GM12878 (cell line): ENCODE results near the gene ALDH1A2. TPM values are rescaled to one million over a fixed set of nuclear protein-coding genes. Genes with fewer than 3 reads are reported as not detected.

Experiments used
- ATAC-seq: fragments of 200-7000 bp; cut with Tn5 transposase; 3 replicates; pipeline ENCODE4 v1.9.1; 2020; ENCODE audit warnings: mild to moderate bottlenecking, moderate library complexity
- BruUV-seq: library from RNA; stranded (reverse); fragments of 400-500 nt; replicated peaks from 2 replicates; lab custom pipeline; 2021; lab: Mats Ljungman, UMichigan
- CTCF ChIA-PET: fragments of 300-600 bp; sonication (Branson Sonifier 250); formaldehyde crosslinking; extraction: SDS; loops from one replicate; lab custom pipeline; 2021; ENCODE audit warnings: inconsistent platforms; lab: Yijun Ruan, JAX
- POLR2A ChIA-PET: fragments of 350-600 bp; formaldehyde crosslinking; extraction: SDS; loops from one replicate; lab custom pipeline; 2021; ENCODE audit warnings: inconsistent platforms; lab: Charles Lee
- RAD21 ChIA-PET: fragments of 300-600 bp; sonication (Branson Sonifier 250); formaldehyde crosslinking; loops from one replicate; lab custom pipeline; 2023; ENCODE audit warnings: antibody characterized with exemption; ENCODE audit not compliant: unreplicated experiment; lab: Charles Lee
- SMC1A ChIA-PET: fragments of 300-600 bp; sonication (Branson Sonifier 250); formaldehyde crosslinking; loops from one replicate; lab custom pipeline; 2023; ENCODE audit not compliant: unreplicated experiment, uncharacterized antibody; lab: Charles Lee
- DNase-seq: peaks from one replicate; pipeline ENCODE4 v3.0.0-alpha.2; 2011; ENCODE audit warnings: low read depth, low spot score
- FAIRE-seq: peaks from 3 replicates; lab custom pipeline; 2011; peaks lifted over from hg19 to GRCh38; lab: Jason Lieb, UNC
- H2AFZ ChIP-seq: 2 replicates; pipeline ENCODE4 v1.6.0; 2011; ENCODE audit warnings: low read depth, low read length, control low read depth; ENCODE audit not compliant: control insufficient read depth
- H3K27ac ChIP-seq: 2 replicates; pipeline ENCODE4 v1.5.1; 2011; ENCODE audit warnings: control low read depth; ENCODE audit not compliant: control insufficient read depth, insufficient read depth
- H3K27me3 ChIP-seq, 2 experiments: replicated peaks in 1 of 2; 2 replicates each; pipeline versions ENCODE4 v1.6.0 to v1.6.1; 2011; ENCODE audit warnings: low read length in 1 of 2; ENCODE audit not compliant: control insufficient read depth in 2 of 2, insufficient read depth in 2 of 2
- H3K36me3 ChIP-seq, 2 experiments: 2 replicates each; pipeline ENCODE4 v1.5.1; 2011; ENCODE audit warnings: low read length in 1 of 2; ENCODE audit not compliant: control insufficient read depth in 2 of 2, insufficient read depth in 2 of 2
- H3K4me1 ChIP-seq: 2 replicates; pipeline ENCODE4 v1.6.1; 2011; ENCODE audit warnings: mild to moderate bottlenecking, low read length, moderate library complexity, mixed read lengths; ENCODE audit not compliant: control insufficient read depth, insufficient read depth
- H3K4me2 ChIP-seq: 2 replicates; pipeline ENCODE4 v1.6.0; 2011; ENCODE audit warnings: control low read depth; ENCODE audit not compliant: control insufficient read depth, insufficient read depth
- H3K4me3 ChIP-seq: fragments of 200-600 bp; sonication (generic); 2 replicates; pipeline ENCODE4 v1.5.1; 2016
- H3K79me2 ChIP-seq: 2 replicates; pipeline ENCODE4 v1.6.0; 2011; ENCODE audit warnings: low read length; ENCODE audit not compliant: control insufficient read depth, insufficient read depth
- H3K9ac ChIP-seq: 2 replicates; pipeline ENCODE4 v1.8.0; 2011; ENCODE audit warnings: low read length, control low read depth, mixed read lengths; ENCODE audit not compliant: control insufficient read depth, insufficient read depth
- H3K9me3 ChIP-seq: replicated peaks from 3 replicates; pipeline ENCODE4 v1.5.1; 2011; ENCODE audit warnings: mild to moderate bottlenecking, low read length; ENCODE audit not compliant: control insufficient read depth, insufficient read depth
- H4K20me1 ChIP-seq: 2 replicates; pipeline ENCODE4 v1.6.0; 2011; ENCODE audit not compliant: control insufficient read depth, insufficient read depth
- DPF2 ChIP-seq: fragments of 450-650 bp; IDR thresholded peaks from 2 replicates; pipeline ENCODE4 v1.6.1; 2017; ENCODE audit warnings: mild to moderate bottlenecking
- EP300 ChIP-seq, 2 experiments: fragments of 150-350 bp in 1 of 2; IDR thresholded peaks; 2 replicates each; pipeline ENCODE4 v1.6.1; 2011 to 2012; ENCODE audit warnings: low read depth in 2 of 2, low read length in 2 of 2, borderline replicate concordance in 1 of 2, improper control_type of control experiment in 1 of 2, inconsistent platforms in 1 of 2; ENCODE audit not compliant: control insufficient read depth in 1 of 2
- FOS ChIP-seq: IDR thresholded peaks from 3 replicates; pipeline ENCODE4 v1.6.1; 2011; ENCODE audit warnings: borderline replicate concordance; ENCODE audit not compliant: insufficient read length; ENCODE audit errors: extremely low read depth
- NFXL1 ChIP-seq: fragments of 450-650 bp; IDR thresholded peaks from 2 replicates; pipeline ENCODE4 v1.6.1; 2017; ENCODE audit warnings: antibody characterized with exemption, mild to moderate bottlenecking, borderline replicate concordance
- SMARCA5 ChIP-seq: fragments of 450-650 bp; IDR thresholded peaks from 2 replicates; pipeline ENCODE4 v1.6.1; 2017; ENCODE audit warnings: mild to moderate bottlenecking
- SPI1 ChIP-seq: IDR thresholded peaks from 2 replicates; pipeline ENCODE4 v1.6.1; 2011; ENCODE audit warnings: low read depth, mild to moderate bottlenecking, low read length, moderate library complexity, borderline replicate concordance; ENCODE audit not compliant: insufficient read depth
- SRF ChIP-seq, 2 experiments: IDR thresholded peaks; 2 replicates each; pipeline ENCODE4 v1.6.1; 2011; ENCODE audit warnings: low read depth in 2 of 2, low read length in 2 of 2, mild to moderate bottlenecking in 1 of 2, moderate library complexity in 1 of 2
- TARDBP ChIP-seq: IDR thresholded peaks from 2 replicates; pipeline ENCODE4 v1.6.1; 2016; ENCODE audit warnings: borderline replicate concordance
- TCF3 ChIP-seq: IDR thresholded peaks from 2 replicates; pipeline ENCODE4 v1.6.1; 2012; ENCODE audit warnings: low read depth, mild to moderate bottlenecking, low read length, borderline replicate concordance; ENCODE audit not compliant: insufficient read depth
- WRNIP1 ChIP-seq: IDR thresholded peaks from 2 replicates; pipeline ENCODE4 v1.6.1; 2011; ENCODE audit warnings: low read depth, low read length, improper control_type of control experiment, borderline replicate concordance
- YBX1 ChIP-seq: fragments of 450-650 bp; IDR thresholded peaks from 2 replicates; pipeline ENCODE4 v1.6.1; 2016; ENCODE audit warnings: antibody characterized with exemption
- ZNF24 ChIP-seq: fragments of 450-650 bp; IDR thresholded peaks from 2 replicates; pipeline ENCODE4 v1.6.1; 2017; ENCODE audit warnings: antibody characterized with exemption, mild to moderate bottlenecking
- WGBS: methylation state at CpG from one replicate; pipeline ENCODE4 v1.1.6; 2016; ENCODE audit warnings: low lambda C conversion rate; ENCODE audit not compliant: insufficient replicate concordance, insufficient coverage; ENCODE audit errors: missing lambda C conversion rate; 5-methylcytosine and 5-hydroxymethylcytosine counted together
- in situ Hi-C: fragments of 300-500 bp; cut with MboI; formaldehyde crosslinking; loops from 9 replicates; pipeline ENCODE4 v1.14.3; 2018; ENCODE audit warnings: mixed read lengths
- intact Hi-C: fragments of 100-400 bp; cut with micrococcal nuclease; formaldehyde crosslinking; loops from one replicate; pipeline ENCODE4 v1.14.2; 2022; ENCODE audit not compliant: unreplicated experiment
- polyA plus RNA-seq, 11 experiments: library from polyadenylated mRNA; depleted of rRNA in 4 of 11; unstranded in 6 of 11; stranded (reverse) in 5 of 11; fragments of >200 nt; fragmentation: Nextera tagmentation in 4 of 11; fragmentation: Illumina TruSeq in 1 of 11; extraction: Ambion mirVana in 4 of 11; extraction: Trizol in 1 of 11; gene quantifications; 1 replicate in 1 of 11; 2 replicates in 10 of 11; pipeline versions ENCODE4 v1.2.1 to v1.2.3, GENCODE V29; 2011 to 2016; ENCODE audit warnings: inconsistent platforms in 2 of 11, missing spikeins in 2 of 11, low read depth in 1 of 11
- total RNA-seq, 4 experiments: library from RNA; depleted of rRNA in 3 of 4; stranded (reverse); fragments of >200 nt in 3 of 4; fragmentation: Illumina TruSeq in 1 of 4; extraction: Trizol in 1 of 4; gene quantifications; 2 replicates each; pipeline versions ENCODE4 v1.2.1 to v1.2.3, GENCODE V29; 2013 to 2021
- TF ChIP-seq, protein P1 (sequence below): fragments of 450-650 bp; formaldehyde crosslinking; IDR thresholded peaks from 2 replicates; pipeline ENCODE4 v1.5.0; 2022; ENCODE audit warnings: mild to moderate bottlenecking, missing genetic modification characterization
- TF ChIP-seq, protein P2 (sequence below): fragments of 450-650 bp; IDR thresholded peaks from 2 replicates; pipeline ENCODE4 v1.6.1; 2018; ENCODE audit warnings: mild to moderate bottlenecking, low read depth, moderate library complexity; ENCODE audit not compliant: partially characterized antibody
- TF ChIP-seq, protein P3 (sequence below): fragments of 450-650 bp; IDR thresholded peaks from 2 replicates; pipeline ENCODE4 v1.6.1; 2017; ENCODE audit warnings: antibody characterized with exemption, mild to moderate bottlenecking, moderate library complexity

Gene ALDH1A2
- total and polyA plus RNA-seq, 10 of the 15 experiments (the other 5 are each of a cell fraction or from before 2014, with no cell fraction given), result 0.06 to 0.92 (median 0.18) TPM; not detected in 5

DNA sequence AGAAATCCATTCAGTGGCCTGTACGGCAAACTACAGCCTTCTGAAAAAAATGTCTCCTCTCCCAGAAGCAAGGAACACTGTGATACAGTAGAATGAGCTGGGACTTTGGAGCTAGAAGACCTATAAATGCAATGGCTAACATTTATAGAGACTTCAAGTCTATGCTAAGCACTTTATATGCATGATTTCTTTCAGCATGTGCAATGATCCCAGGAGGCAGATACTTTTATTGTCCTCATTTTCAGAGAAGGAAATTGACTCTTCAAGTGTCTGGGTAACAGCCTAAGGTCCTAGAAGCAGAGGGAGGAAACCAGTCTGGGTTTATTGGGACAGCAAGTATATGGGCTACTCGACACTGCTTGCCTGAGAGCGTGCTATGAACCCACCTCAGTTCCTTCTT is 140.9 kb downstream of the ALDH1A2 start (continued):
- TF ChIP-seq TARDBP, result no peak
- TF ChIP-seq TCF3, result no peak
- TF ChIP-seq, protein P1, sequence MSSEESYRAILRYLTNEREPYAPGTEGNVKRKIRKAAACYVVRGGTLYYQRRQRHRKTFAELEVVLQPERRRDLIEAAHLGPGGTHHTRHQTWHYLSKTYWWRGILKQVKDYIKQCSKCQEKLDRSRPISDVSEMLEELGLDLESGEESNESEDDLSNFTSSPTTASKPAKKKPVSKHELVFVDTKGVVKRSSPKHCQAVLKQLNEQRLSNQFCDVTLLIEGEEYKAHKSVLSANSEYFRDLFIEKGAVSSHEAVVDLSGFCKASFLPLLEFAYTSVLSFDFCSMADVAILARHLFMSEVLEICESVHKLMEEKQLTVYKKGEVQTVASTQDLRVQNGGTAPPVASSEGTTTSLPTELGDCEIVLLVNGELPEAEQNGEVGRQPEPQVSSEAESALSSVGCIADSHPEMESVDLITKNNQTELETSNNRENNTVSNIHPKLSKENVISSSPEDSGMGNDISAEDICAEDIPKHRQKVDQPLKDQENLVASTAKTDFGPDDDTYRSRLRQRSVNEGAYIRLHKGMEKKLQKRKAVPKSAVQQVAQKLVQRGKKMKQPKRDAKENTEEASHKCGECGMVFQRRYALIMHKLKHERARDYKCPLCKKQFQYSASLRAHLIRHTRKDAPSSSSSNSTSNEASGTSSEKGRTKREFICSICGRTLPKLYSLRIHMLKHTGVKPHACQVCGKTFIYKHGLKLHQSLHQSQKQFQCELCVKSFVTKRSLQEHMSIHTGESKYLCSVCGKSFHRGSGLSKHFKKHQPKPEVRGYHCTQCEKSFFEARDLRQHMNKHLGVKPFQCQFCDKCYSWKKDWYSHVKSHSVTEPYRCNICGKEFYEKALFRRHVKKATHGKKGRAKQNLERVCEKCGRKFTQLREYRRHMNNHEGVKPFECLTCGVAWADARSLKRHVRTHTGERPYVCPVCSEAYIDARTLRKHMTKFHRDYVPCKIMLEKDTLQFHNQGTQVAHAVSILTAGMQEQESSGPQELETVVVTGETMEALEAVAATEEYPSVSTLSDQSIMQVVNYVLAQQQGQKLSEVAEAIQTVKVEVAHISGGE (CRISPR knock-in tag), result no peak
- no peak for TF ChIP-seq EP300 (IDR thresholded peaks at IDR 0.05; ENCODE audit: borderline replicate concordance in 1 of 2, control insufficient read depth in 1 of 2, low read depth in 2 of 2, low read length in 2 of 2)

DNA sequence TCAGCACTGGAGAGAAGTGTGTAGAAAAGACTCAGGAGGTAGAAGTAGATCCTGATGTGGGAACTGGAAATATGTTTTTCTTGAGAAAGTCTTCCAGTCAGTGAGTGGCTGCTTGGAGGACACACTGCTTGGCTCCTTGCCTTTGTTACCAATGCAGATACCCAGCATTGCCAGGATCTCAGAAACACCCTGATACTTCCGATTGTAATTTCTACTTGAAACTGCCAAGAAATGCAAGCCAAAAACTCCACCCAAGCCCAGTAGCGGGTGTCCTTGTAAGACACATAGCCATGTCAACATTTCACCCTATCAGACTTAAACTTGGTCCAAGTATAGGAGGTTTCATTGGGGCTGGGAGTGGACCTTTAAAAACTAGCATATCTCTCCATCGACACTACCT is 141.8 kb downstream of the ALDH1A2 start:
- FAIRE-seq (no peak), DNase-seq (no peak), ATAC-seq (no peak)
- intact Hi-C loops, result no loop called here
- Histone ChIP-seq H3K27ac (no peak overlapping the region), H3K4me1 (no peaks in the 10 kb centered on the region), H3K9me3 (no peaks in the 10 kb centered on the region), H2AFZ (no peak overlapping the region), H3K79me2 (no peaks in the 10 kb centered on the region), H3K36me3 (no peaks in the 10 kb centered on the region), H3K4me2 (no peak overlapping the region), H3K4me3 (no peak overlapping the region), H3K27me3 (no peaks in the 10 kb centered on the region; a peak in 1 of 4 replicates), H3K9ac (no peak overlapping the region), H4K20me1 (no peaks in the 10 kb centered on the region)
- ChIA-PET CTCF (no interaction called here), RAD21 (no interaction called here), SMC1A (no interaction called here), POLR2A (no interaction called here)
- in situ Hi-C loops, result no loop called here
- no TSS peak for BruUV-seq
- WGBS, result 0% methylated on average over 3 of the region's 3 CpGs
- TF ChIP-seq NFXL1 (no peak), SMARCA5 (no peak), YBX1 (no peak), SPI1 (no peak), WRNIP1 (no peak), FOS (no peak), SRF (IDR thresholded peaks at IDR 0.05; ENCODE audit: low read depth in 2 of 2, low read length in 2 of 2) (no peak), ZNF24 (no peak), DPF2 (no peak)
- TF ChIP-seq, protein P2, sequence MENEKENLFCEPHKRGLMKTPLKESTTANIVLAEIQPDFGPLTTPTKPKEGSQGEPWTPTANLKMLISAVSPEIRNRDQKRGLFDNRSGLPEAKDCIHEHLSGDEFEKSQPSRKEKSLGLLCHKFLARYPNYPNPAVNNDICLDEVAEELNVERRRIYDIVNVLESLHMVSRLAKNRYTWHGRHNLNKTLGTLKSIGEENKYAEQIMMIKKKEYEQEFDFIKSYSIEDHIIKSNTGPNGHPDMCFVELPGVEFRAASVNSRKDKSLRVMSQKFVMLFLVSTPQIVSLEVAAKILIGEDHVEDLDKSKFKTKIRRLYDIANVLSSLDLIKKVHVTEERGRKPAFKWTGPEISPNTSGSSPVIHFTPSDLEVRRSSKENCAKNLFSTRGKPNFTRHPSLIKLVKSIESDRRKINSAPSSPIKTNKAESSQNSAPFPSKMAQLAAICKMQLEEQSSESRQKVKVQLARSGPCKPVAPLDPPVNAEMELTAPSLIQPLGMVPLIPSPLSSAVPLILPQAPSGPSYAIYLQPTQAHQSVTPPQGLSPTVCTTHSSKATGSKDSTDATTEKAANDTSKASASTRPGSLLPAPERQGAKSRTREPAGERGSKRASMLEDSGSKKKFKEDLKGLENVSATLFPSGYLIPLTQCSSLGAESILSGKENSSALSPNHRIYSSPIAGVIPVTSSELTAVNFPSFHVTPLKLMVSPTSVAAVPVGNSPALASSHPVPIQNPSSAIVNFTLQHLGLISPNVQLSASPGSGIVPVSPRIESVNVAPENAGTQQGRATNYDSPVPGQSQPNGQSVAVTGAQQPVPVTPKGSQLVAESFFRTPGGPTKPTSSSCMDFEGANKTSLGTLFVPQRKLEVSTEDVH, result no peak
- TF ChIP-seq, protein P3, sequence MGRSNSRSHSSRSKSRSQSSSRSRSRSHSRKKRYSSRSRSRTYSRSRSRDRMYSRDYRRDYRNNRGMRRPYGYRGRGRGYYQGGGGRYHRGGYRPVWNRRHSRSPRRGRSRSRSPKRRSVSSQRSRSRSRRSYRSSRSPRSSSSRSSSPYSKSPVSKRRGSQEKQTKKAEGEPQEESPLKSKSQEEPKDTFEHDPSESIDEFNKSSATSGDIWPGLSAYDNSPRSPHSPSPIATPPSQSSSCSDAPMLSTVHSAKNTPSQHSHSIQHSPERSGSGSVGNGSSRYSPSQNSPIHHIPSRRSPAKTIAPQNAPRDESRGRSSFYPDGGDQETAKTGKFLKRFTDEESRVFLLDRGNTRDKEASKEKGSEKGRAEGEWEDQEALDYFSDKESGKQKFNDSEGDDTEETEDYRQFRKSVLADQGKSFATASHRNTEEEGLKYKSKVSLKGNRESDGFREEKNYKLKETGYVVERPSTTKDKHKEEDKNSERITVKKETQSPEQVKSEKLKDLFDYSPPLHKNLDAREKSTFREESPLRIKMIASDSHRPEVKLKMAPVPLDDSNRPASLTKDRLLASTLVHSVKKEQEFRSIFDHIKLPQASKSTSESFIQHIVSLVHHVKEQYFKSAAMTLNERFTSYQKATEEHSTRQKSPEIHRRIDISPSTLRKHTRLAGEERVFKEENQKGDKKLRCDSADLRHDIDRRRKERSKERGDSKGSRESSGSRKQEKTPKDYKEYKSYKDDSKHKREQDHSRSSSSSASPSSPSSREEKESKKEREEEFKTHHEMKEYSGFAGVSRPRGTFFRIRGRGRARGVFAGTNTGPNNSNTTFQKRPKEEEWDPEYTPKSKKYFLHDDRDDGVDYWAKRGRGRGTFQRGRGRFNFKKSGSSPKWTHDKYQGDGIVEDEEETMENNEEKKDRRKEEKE, result no peak
